A549 (cell line): ENCODE measurements around the gene MLPH.
"Not testable (repeated sequence)": the region's sequence is repeated elsewhere in the genome, so short reads cannot be mapped to it uniquely, and the experiment has no call there.

ENCODE experiments used
- ELK1 ChIP-seq: fragments of 150-350 bp; IDR thresholded peaks from 2 replicates; pipeline ENCODE4 v1.6.1; 2014; ENCODE audit warnings: low read depth, mild to moderate bottlenecking, low read length
- JUNB ChIP-seq: fragments of >200 bp; sonication (Bioruptor Twin); formaldehyde crosslinking; IDR thresholded peaks from 2 replicates; pipeline ENCODE4 v1.6.1; 2016
- POLR2A ChIP-seq: IDR thresholded peaks from 2 replicates; pipeline ENCODE4 v1.6.1; 2012; ENCODE audit warnings: mild to moderate bottlenecking, low read length

GRCh38 chr2:237469410-237469809 is 17.6 kb upstream of the MLPH start:
- not testable (repeated sequence) for TF ChIP-seq JUNB, ELK1, POLR2A
